ENCODE results near the gene LRRC39.

The LRRC39 gene

DNA sequence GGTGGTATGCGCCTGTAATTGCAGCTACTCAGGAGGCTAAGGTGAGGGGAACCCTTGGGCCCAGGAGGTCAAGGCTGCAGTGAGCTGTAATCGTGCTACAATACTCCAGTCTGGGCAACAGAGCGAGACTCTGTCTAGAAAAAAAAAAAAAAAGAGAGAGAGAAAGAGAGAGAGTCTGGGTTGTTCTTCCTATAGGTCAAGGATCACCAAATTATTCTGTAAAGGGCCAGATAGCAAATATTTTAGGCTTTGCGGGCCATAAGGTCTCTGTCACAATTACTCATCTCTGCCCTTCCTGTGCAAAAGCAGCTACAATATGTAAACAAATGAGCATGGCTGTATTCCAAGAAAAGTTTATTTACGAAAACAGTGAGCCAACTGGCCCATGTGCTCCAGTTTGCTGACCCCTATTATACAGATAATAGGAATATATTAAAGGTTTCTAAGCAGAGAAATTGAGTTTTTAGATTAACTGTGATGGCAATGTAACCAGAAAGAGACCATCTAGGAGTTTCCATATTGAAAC is 47.4 kb downstream of the LRRC39 start:
- H3K9me2 ChIP-seq (replicated peaks; ENCODE audit: low read depth, low read length) = no peaks in the 10 kb centered on the region
- H3K4me2 ChIP-seq (ENCODE audit: low read depth, low read length, poor library complexity, severe bottlenecking) = peak overlapping the region; percentile 98
- peaks cover 25% of the 10 kb centered on the region for H4K20me1 ChIP-seq (ENCODE audit: insufficient read depth, low read length, poor library complexity, severe bottlenecking)
- no peaks in the 10 kb centered on the region for H3K9me3 ChIP-seq (ENCODE audit: insufficient read depth, low read depth, low read length)
- H3K27me3 ChIP-seq (ENCODE audit: insufficient read depth, low read length, poor library complexity, severe bottlenecking) = no peaks in the 10 kb centered on the region
- H3K36me3 ChIP-seq (ENCODE audit: insufficient read depth, low read length) = no peaks in the 10 kb centered on the region
- no peak overlapping the region for H2AFZ ChIP-seq (ENCODE audit: low read length)
- peaks cover 89% of the 10 kb centered on the region for H3K79me2 ChIP-seq (ENCODE audit: insufficient read depth, low read length)
- no peaks in the 10 kb centered on the region for H3F3A ChIP-seq (ENCODE audit: low read depth)
- peak overlapping the region; percentile 14 for H3K9ac ChIP-seq (ENCODE audit: low read depth, low read length, poor library complexity, severe bottlenecking)
- H3K4me1 ChIP-seq (ENCODE audit: insufficient read depth, low read length, poor library complexity, severe bottlenecking) = peaks cover 65% of the 10 kb centered on the region
- H3K4me3 ChIP-seq (ENCODE audit: low read length, poor library complexity, severe bottlenecking) = peak overlapping the region; percentile 82
- no peak for TF ChIP-seq EZH2phosphoT487 (IDR thresholded peaks at IDR 0.05; ENCODE audit: borderline replicate concordance)
- TF ChIP-seq, protein P1, sequence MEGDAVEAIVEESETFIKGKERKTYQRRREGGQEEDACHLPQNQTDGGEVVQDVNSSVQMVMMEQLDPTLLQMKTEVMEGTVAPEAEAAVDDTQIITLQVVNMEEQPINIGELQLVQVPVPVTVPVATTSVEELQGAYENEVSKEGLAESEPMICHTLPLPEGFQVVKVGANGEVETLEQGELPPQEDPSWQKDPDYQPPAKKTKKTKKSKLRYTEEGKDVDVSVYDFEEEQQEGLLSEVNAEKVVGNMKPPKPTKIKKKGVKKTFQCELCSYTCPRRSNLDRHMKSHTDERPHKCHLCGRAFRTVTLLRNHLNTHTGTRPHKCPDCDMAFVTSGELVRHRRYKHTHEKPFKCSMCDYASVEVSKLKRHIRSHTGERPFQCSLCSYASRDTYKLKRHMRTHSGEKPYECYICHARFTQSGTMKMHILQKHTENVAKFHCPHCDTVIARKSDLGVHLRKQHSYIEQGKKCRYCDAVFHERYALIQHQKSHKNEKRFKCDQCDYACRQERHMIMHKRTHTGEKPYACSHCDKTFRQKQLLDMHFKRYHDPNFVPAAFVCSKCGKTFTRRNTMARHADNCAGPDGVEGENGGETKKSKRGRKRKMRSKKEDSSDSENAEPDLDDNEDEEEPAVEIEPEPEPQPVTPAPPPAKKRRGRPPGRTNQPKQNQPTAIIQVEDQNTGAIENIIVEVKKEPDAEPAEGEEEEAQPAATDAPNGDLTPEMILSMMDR (conservative IDR thresholded peaks at IDR 0.05; ENCODE audit: low read length) = no peak

DNA sequence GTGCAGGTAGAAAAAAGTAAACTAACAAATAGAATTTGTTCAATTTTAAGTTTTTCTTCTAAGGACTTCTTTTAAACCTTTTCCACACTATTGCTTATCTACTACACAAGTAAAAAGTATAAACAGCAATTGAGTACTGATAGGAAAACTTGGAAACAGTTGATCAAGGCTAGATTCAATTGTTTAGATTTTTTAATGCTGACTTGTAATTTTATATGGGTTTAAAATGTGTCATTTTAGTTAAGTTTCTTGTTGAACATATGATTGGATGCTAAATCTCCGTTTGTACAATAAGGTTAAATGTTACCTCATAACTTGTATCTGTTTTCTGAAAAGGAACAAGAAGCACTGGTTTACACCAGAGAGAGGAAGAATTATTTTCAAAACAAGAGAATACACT is 50.8 kb downstream of the LRRC39 start:
- Histone ChIP-seq H3K4me3 (ENCODE audit: low read length, poor library complexity, severe bottlenecking) (no peak overlapping the region), H3K9me3 (ENCODE audit: insufficient read depth, low read depth, low read length) (no peaks in the 10 kb centered on the region), H3K9ac (ENCODE audit: low read depth, low read length, poor library complexity, severe bottlenecking) (no peak overlapping the region), H4K20me1 (ENCODE audit: insufficient read depth, low read length, poor library complexity, severe bottlenecking) (peaks cover 22% of the 10 kb centered on the region), H3F3A (ENCODE audit: low read depth) (no peaks in the 10 kb centered on the region), H2AFZ (ENCODE audit: low read length) (no peak overlapping the region), H3K4me2 (ENCODE audit: low read depth, low read length, poor library complexity, severe bottlenecking) (peak overlapping the region; percentile 46), H3K9me2 (replicated peaks; ENCODE audit: low read depth, low read length) (no peaks in the 10 kb centered on the region), H3K36me3 (ENCODE audit: insufficient read depth, low read length) (peaks cover 15% of the 10 kb centered on the region; the same call in 1 of the 2 replicates), H3K27me3 (ENCODE audit: insufficient read depth, low read length, poor library complexity, severe bottlenecking) (no peaks in the 10 kb centered on the region), H3K4me1 (ENCODE audit: insufficient read depth, low read length, poor library complexity, severe bottlenecking) (peaks cover 49% of the 10 kb centered on the region), H3K79me2 (ENCODE audit: insufficient read depth, low read length) (peaks cover 66% of the 10 kb centered on the region)
- TF ChIP-seq, protein P1 (conservative IDR thresholded peaks at IDR 0.05; ENCODE audit: low read length) = no peak
- no peak for TF ChIP-seq EZH2phosphoT487 (IDR thresholded peaks at IDR 0.05; ENCODE audit: borderline replicate concordance)

DNA sequence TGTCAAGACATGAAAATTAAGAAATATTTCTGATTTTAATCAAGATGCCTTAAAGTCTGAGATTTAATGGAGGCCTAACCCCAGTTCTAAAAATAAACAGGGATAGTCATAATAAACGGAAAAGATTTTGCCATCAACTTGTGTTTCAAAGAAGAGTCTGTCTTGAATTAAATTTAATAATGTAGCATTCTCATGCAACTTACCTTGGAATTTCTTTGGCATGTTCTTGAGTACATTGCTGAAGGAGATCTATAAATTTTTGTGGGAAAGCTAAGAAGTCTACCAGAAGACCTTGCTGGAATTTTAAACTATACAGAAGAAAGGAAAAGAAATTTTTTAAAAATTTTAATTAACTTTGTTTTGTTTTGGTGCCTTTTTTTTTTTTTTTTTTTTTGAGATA is 55.9 kb downstream of the LRRC39 start:
- H3K4me1 ChIP-seq (ENCODE audit: insufficient read depth, low read length, poor library complexity, severe bottlenecking) = peaks cover 7% of the 10 kb centered on the region
- H3K79me2 ChIP-seq (ENCODE audit: insufficient read depth, low read length) = peaks cover 19% of the 10 kb centered on the region
- H2AFZ ChIP-seq (ENCODE audit: low read length) = no peak overlapping the region
- no peaks in the 10 kb centered on the region for H3F3A ChIP-seq (ENCODE audit: low read depth)
- H3K36me3 ChIP-seq (ENCODE audit: insufficient read depth, low read length) = peaks cover 43% of the 10 kb centered on the region
- H4K20me1 ChIP-seq (ENCODE audit: insufficient read depth, low read length, poor library complexity, severe bottlenecking) = peaks cover 4% of the 10 kb centered on the region
- TF ChIP-seq, protein P1 (conservative IDR thresholded peaks at IDR 0.05; ENCODE audit: low read length) = no peak
- no peak for TF ChIP-seq EZH2phosphoT487 (IDR thresholded peaks at IDR 0.05; ENCODE audit: borderline replicate concordance)
- H3K4me3 ChIP-seq (ENCODE audit: low read length, poor library complexity, severe bottlenecking) = no peak overlapping the region
- no peaks in the 10 kb centered on the region for H3K9me3 ChIP-seq (ENCODE audit: insufficient read depth, low read depth, low read length)
- H3K9ac ChIP-seq (ENCODE audit: low read depth, low read length, poor library complexity, severe bottlenecking) = no peak overlapping the region
- no peaks in the 10 kb centered on the region for H3K27me3 ChIP-seq (ENCODE audit: insufficient read depth, low read length, poor library complexity, severe bottlenecking)
- no peak overlapping the region for H3K4me2 ChIP-seq (ENCODE audit: low read depth, low read length, poor library complexity, severe bottlenecking)
- H3K9me2 ChIP-seq (replicated peaks; ENCODE audit: low read depth, low read length) = no peaks in the 10 kb centered on the region

All from Loucy (cell line).